ENCODE results near the gene LAMA2. TPM values are rescaled to one million over a fixed set of nuclear protein-coding genes. Genes with fewer than 3 reads are reported as not detected.

LAMA2 gene
- total and polyA plus RNA-seq, 8 donors = 3.4 to 110 (median 31.6) TPM

DNA sequence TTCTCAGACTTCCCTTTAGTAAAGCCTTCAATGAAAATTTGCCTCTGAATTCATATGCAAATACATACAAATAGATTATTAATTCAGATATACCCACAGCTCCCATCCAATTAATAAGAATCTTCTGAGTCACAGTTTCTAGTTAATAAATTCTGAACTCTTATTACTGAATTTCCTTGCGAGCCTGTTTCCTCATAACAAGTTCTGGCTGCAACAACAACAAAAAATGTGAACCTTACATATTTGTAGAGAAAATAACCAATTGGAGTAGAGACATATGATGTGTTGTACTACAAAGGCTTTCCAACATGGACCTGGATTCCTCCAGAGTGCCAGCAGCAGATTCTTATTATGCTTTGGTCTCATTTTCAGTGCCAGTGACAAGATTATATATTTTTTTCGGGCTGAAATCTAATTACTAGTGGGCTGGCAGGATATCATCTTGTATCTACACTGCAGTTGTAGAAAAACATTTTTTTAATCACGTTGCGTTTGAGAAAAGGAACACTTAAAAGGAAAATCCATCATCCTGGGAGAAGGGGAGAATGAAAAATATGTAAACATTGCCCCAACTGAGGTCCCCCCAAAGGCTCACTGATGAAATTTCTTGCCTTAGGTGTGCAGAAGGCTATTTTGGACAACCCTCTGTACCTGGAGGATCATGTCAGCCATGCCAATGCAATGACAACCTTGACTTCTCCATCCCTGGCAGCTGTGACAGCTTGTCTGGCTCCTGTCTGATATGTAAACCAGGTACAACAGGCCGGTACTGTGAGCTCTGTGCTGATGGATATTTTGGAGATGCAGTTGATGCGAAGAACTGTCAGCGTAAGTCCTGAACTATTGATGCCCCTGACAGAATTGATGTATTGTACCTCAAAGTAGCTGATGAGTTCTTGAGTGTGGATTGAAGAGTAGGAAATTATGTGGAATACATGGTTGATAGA is 404.6 kb downstream of the LAMA2 start:
- no peak overlapping the region for H3K4me3 ChIP-seq
- H3K9me3 ChIP-seq = no peaks in the 10 kb centered on the region
- no peaks in the 10 kb centered on the region for H3K4me1 ChIP-seq
- H3K27me3 ChIP-seq = no peaks in the 10 kb centered on the region
- H3K27ac ChIP-seq = no peak overlapping the region
- 79 to 89% (median 87%) methylated on average over 7 of the region's 7 CpGs for WGBS, 5 donors
- no peak for TF ChIP-seq POLR2AphosphoS5 (IDR thresholded peaks at IDR 0.05)
- no peak for TF ChIP-seq EP300 (IDR thresholded peaks at IDR 0.05)
- TF ChIP-seq, protein P1, sequence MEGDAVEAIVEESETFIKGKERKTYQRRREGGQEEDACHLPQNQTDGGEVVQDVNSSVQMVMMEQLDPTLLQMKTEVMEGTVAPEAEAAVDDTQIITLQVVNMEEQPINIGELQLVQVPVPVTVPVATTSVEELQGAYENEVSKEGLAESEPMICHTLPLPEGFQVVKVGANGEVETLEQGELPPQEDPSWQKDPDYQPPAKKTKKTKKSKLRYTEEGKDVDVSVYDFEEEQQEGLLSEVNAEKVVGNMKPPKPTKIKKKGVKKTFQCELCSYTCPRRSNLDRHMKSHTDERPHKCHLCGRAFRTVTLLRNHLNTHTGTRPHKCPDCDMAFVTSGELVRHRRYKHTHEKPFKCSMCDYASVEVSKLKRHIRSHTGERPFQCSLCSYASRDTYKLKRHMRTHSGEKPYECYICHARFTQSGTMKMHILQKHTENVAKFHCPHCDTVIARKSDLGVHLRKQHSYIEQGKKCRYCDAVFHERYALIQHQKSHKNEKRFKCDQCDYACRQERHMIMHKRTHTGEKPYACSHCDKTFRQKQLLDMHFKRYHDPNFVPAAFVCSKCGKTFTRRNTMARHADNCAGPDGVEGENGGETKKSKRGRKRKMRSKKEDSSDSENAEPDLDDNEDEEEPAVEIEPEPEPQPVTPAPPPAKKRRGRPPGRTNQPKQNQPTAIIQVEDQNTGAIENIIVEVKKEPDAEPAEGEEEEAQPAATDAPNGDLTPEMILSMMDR (IDR thresholded peaks at IDR 0.05) = no peak
- no peak for TF ChIP-seq POLR2A (IDR thresholded peaks at IDR 0.05)
- H3K36me3 ChIP-seq = peaks cover 0 to 16% (median 14%) of the 10 kb centered on the region in 4 donors
- no peak for DNase-seq
- intact Hi-C loops (cut with DNase I; ENCODE audit: low total_unique reads) = no loop called here

DNA sequence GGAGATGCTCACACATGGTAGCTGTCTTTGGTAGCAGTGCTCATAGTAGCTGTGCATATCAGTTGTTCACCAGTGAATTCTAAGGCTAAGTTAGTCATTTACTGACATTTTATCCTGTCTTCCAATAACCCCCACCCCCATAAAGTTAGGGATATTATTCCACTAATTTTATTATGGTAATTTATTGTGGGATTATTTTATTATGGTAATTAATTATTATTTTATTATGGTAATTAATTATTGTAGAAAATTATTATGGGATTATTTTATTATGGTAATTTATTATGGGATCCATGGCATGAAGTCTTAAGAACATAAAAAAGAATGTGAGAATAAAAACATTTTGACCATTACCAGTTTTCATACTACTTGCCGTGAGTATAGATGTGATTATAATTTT is 406.5 kb downstream of the LAMA2 start:
- intact Hi-C loops (cut with DNase I; ENCODE audit: low total_unique reads) = no loop called here
- TF ChIP-seq POLR2AphosphoS5 (IDR thresholded peaks at IDR 0.05) = no peak
- no peak for TF ChIP-seq POLR2A (IDR thresholded peaks at IDR 0.05)
- TF ChIP-seq, protein P1 (IDR thresholded peaks at IDR 0.05) = no peak
- no peak for TF ChIP-seq EP300 (IDR thresholded peaks at IDR 0.05)
- Histone ChIP-seq H3K4me3 (no peak overlapping the region), H3K36me3 (peaks cover 0 to 33% (median 26%) of the 10 kb centered on the region in 4 donors), H3K27ac (no peak overlapping the region), H3K27me3 (no peaks in the 10 kb centered on the region), H3K9me3 (no peaks in the 10 kb centered on the region), H3K4me1 (no peaks in the 10 kb centered on the region)
- DNase-seq = no peak
- 93 to 100% (median 98%) methylated on average over 1 of the region's 1 CpG for WGBS, 5 donors

DNA sequence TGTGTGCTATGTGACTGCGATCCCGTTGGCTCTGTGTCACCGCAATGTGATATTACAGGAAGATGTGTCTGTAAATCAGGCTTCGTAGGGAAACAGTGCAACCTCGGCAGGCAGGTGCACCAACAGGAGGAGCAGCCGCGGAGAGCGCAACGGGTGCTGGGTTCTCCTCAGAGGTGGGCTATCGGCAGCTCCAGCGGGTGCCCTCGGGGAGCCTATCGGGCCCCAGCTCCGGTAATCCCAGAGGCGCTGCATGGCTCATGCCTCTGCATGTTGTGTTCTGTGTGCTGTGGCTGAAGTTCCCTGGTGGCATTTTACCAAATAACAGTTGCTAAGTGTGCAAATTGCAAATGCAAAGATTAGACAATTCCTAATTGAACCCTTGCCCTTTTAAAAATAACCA is 409.9 kb downstream of the LAMA2 start:
- no peaks in the 10 kb centered on the region for H3K9me3 ChIP-seq
- DNase-seq = no peak
- TF ChIP-seq, protein P1 (IDR thresholded peaks at IDR 0.05) = no peak
- TF ChIP-seq POLR2AphosphoS5 (IDR thresholded peaks at IDR 0.05) = no peak
- intact Hi-C loops (cut with DNase I; ENCODE audit: low total_unique reads) = no loop called here
- peaks cover 0 to 34% (median 32%) of the 10 kb centered on the region in 4 donors for H3K36me3 ChIP-seq
- no peaks in the 10 kb centered on the region for H3K27me3 ChIP-seq
- H3K27ac ChIP-seq = no peak overlapping the region
- H3K4me1 ChIP-seq = no peaks in the 10 kb centered on the region
- 92 to 97% (median 95%) methylated on average over 14 to 15 of the region's 15 CpGs for WGBS, 5 donors
- H3K4me3 ChIP-seq = no peak overlapping the region

DNA sequence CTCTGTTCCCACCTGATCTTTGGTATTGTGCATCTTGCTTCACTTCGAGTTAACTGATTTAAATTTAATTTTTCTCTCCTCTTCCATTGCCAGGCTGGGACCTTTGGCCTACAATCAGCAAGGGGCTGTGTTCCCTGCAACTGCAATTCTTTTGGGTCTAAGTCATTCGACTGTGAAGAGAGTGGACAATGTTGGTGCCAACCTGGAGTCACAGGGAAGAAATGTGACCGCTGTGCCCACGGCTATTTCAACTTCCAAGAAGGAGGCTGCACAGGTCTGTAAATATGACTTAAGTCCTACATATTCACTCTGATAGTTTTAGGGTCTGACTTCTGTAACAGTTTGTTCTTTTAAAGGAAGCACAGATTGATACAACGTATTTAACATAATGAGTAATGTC is 414.7 kb downstream of the LAMA2 start:
- Histone ChIP-seq H3K4me3 (no peak overlapping the region), H3K27me3 (no peaks in the 10 kb centered on the region), H3K27ac (no peak overlapping the region), H3K9me3 (no peaks in the 10 kb centered on the region), H3K36me3 (peaks cover 0 to 37% (median 29%) of the 10 kb centered on the region in 4 donors), H3K4me1 (no peaks in the 10 kb centered on the region)
- DNase-seq = no peak
- TF ChIP-seq POLR2A (IDR thresholded peaks at IDR 0.05) (no peak), POLR2AphosphoS5 (IDR thresholded peaks at IDR 0.05) (no peak), EP300 (IDR thresholded peaks at IDR 0.05) (no peak)
- TF ChIP-seq, protein P1 (IDR thresholded peaks at IDR 0.05) = no peak
- 79 to 89% (median 84%) methylated on average over 5 of the region's 5 CpGs for WGBS, 5 donors
- intact Hi-C loops (cut with DNase I; ENCODE audit: low total_unique reads) = no loop called here

All from stomach (tissue), 9 donors.